Mesendoderm (in vitro differentiated cells): Measurements from ENCODE around the gene LAMB1.

Source experiments
- DNase-seq: peaks from one replicate; pipeline ENCODE4 v3.0.0; 2013
- H2AK5ac ChIP-seq: 2 replicates; pipeline ENCODE4 v1.6.1; 2013; ENCODE audit warnings: low read length, inconsistent platforms
- H2BK120ac ChIP-seq: 2 replicates; pipeline ENCODE4 v1.6.1; 2013; ENCODE audit warnings: low read depth, mild to moderate bottlenecking, low read length, moderate library complexity, mixed read lengths
- H2BK15ac ChIP-seq: replicated peaks from 2 replicates; pipeline ENCODE4 v1.6.1; 2013; ENCODE audit warnings: low read depth, mild to moderate bottlenecking, moderate library complexity
- H2BK5ac ChIP-seq: 2 replicates; pipeline ENCODE4 v1.6.1; 2013; ENCODE audit warnings: low read length, inconsistent platforms
- H3K18ac ChIP-seq: 2 replicates; pipeline ENCODE4 v1.6.1; 2013; ENCODE audit warnings: mild to moderate bottlenecking, low read length, mixed read lengths
- H3K23ac ChIP-seq: one replicate; pipeline ENCODE4 v1.6.1; 2013; ENCODE audit warnings: low read length
- H3K27ac ChIP-seq: 2 replicates; pipeline ENCODE4 v1.5.1; 2013; ENCODE audit warnings: low read depth, mild to moderate bottlenecking, inconsistent platforms, low read length, moderate library complexity
- H3K27me3 ChIP-seq: 2 replicates; pipeline ENCODE4 v1.6.1; 2013; ENCODE audit warnings: low read length, control low read depth, mild to moderate bottlenecking, inconsistent platforms; ENCODE audit not compliant: insufficient read depth, poor library complexity
- H3K36me3 ChIP-seq: 2 replicates; pipeline ENCODE4 v1.6.1; 2013; ENCODE audit warnings: low read length, inconsistent platforms; ENCODE audit not compliant: control insufficient read depth, insufficient read depth
- H3K4ac ChIP-seq: one replicate; pipeline ENCODE4 v1.6.1; 2013; ENCODE audit warnings: low read depth, mild to moderate bottlenecking, low read length, moderate library complexity
- H3K4me1 ChIP-seq: 2 replicates; pipeline ENCODE4 v1.6.1; 2013; ENCODE audit warnings: low read depth, low read length, inconsistent platforms; ENCODE audit not compliant: control insufficient read depth
- H3K4me2 ChIP-seq: 2 replicates; pipeline ENCODE4 v1.6.1; 2013; ENCODE audit warnings: low read length
- H3K4me3 ChIP-seq: 2 replicates; pipeline ENCODE4 v1.5.1; 2013; ENCODE audit warnings: mild to moderate bottlenecking, low read length
- H3K56ac ChIP-seq: one replicate; pipeline ENCODE4 v1.6.1; 2013; ENCODE audit warnings: low read length
- H3K79me1 ChIP-seq: 2 replicates; pipeline ENCODE4 v1.6.1; 2013; ENCODE audit warnings: low read length, inconsistent platforms
- H3K79me2 ChIP-seq: 2 replicates; pipeline ENCODE4 v1.6.1; 2013; ENCODE audit warnings: mild to moderate bottlenecking, low read length; ENCODE audit not compliant: control insufficient read depth, insufficient read depth
- H3K9ac ChIP-seq: 2 replicates; pipeline ENCODE4 v1.6.1; 2013; ENCODE audit warnings: low read length, inconsistent platforms
- H4K5ac ChIP-seq: one replicate; pipeline ENCODE4 v1.6.1; 2013; ENCODE audit warnings: low read length
- H4K8ac ChIP-seq: one replicate; pipeline ENCODE4 v1.6.1; 2013; ENCODE audit warnings: low read depth, mild to moderate bottlenecking, control low read depth, low read length, moderate library complexity
- WGBS: extraction: QIAGEN DNeasy Blood & Tissue Kit; methylation state at CpG from one replicate; pipeline ENCODE4 v1.1.7; 2013; ENCODE audit warnings: low lambda C conversion rate, missing lambda C conversion rate; ENCODE audit not compliant: insufficient coverage; ENCODE audit errors: extremely low coverage; 5-methylcytosine and 5-hydroxymethylcytosine counted together

The LAMB1 gene

DNA sequence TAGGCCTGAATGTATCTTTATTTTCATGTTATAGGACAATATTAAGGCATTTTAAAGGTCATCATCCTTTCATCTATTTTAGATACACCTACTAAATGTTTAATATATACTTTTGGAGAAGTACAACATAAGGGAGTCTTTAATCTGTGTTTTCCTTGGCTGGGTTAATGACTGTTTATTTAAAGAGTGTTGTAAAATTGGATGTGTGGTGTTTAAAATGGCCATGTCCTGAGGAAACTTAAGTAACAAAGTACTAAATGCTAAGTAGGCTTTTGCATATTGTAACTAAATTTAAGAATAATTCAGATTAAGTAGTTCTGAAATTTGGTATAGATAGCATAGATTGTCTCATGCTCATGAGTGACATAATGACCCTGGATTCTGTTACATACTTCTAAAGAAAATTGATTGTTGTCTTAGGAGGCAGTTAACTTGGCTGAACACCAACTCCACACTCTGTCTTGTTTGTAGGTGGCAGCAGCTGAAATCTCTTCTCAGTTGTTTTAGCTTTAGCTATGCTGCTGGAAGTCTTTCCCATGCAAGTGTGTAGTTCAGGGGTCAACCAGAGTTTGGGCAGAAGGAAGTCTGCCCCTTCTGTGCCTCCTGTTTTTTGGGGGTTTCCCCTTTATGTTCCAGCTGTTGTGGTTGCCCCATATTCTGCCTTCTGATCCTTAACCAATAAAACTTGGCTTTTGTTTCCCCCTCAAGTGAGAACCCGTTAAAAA lies 82.8 kb downstream of the LAMB1 start:
- no peak overlapping the region for H2BK120ac ChIP-seq
- peaks cover 1% of the 10 kb centered on the region for H3K36me3 ChIP-seq
- no peaks in the 10 kb centered on the region for H3K79me1 ChIP-seq
- no peak overlapping the region for H3K4me2 ChIP-seq
- no peak for DNase-seq
- H3K4me3 ChIP-seq, result no peak overlapping the region
- no peak overlapping the region for H3K4ac ChIP-seq
- H3K27ac ChIP-seq, result no peak overlapping the region
- no peaks in the 10 kb centered on the region for H3K27me3 ChIP-seq
- no peak overlapping the region for H2BK5ac ChIP-seq
- H3K56ac ChIP-seq, result no peak overlapping the region
- no peak overlapping the region for H3K18ac ChIP-seq
- no peak overlapping the region for H3K23ac ChIP-seq
- H3K79me2 ChIP-seq, result no peaks in the 10 kb centered on the region
- no peak overlapping the region for H4K8ac ChIP-seq
- WGBS, result no CpG with 5 or more reads among the region's 1 CpG
- H2AK5ac ChIP-seq, result no peak overlapping the region
- no peak overlapping the region for H2BK15ac ChIP-seq
- no peaks in the 10 kb centered on the region for H3K4me1 ChIP-seq
- H4K5ac ChIP-seq, result no peak overlapping the region
- H3K9ac ChIP-seq, result no peak overlapping the region

DNA sequence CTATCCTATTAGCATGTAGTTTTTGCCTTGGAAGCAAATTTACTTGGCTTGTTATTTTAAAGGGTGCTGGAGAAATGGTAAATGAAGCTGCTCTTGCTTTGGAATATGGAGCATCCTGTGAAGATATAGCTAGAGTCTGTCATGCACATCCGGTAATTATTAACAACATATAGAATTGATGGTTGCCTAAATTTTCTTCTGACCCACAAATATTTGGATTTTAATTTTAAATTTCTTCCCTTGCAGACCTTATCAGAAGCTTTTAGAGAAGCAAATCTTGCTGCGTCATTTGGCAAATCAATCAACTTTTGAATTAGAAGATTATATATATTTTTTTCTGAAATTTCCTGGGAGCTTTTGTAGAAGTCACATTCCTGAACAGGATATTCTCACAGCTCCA lies 84.0 kb downstream of the LAMB1 start:
- Histone ChIP-seq H2AK5ac (no peak overlapping the region), H4K8ac (no peak overlapping the region), H3K4me3 (no peak overlapping the region), H3K23ac (no peak overlapping the region), H3K36me3 (no peaks in the 10 kb centered on the region), H4K5ac (no peak overlapping the region), H2BK15ac (no peak overlapping the region), H3K9ac (no peak overlapping the region), H3K4ac (no peak overlapping the region), H3K27ac (no peak overlapping the region), H3K18ac (no peak overlapping the region), H3K4me1 (no peaks in the 10 kb centered on the region), H3K27me3 (no peaks in the 10 kb centered on the region), H3K79me1 (no peaks in the 10 kb centered on the region), H3K79me2 (no peaks in the 10 kb centered on the region), H2BK5ac (no peak overlapping the region), H2BK120ac (no peak overlapping the region), H3K4me2 (no peak overlapping the region), H3K56ac (no peak overlapping the region)
- WGBS, result no CpG with 5 or more reads among the region's 2 CpGs
- no peak for DNase-seq

DNA sequence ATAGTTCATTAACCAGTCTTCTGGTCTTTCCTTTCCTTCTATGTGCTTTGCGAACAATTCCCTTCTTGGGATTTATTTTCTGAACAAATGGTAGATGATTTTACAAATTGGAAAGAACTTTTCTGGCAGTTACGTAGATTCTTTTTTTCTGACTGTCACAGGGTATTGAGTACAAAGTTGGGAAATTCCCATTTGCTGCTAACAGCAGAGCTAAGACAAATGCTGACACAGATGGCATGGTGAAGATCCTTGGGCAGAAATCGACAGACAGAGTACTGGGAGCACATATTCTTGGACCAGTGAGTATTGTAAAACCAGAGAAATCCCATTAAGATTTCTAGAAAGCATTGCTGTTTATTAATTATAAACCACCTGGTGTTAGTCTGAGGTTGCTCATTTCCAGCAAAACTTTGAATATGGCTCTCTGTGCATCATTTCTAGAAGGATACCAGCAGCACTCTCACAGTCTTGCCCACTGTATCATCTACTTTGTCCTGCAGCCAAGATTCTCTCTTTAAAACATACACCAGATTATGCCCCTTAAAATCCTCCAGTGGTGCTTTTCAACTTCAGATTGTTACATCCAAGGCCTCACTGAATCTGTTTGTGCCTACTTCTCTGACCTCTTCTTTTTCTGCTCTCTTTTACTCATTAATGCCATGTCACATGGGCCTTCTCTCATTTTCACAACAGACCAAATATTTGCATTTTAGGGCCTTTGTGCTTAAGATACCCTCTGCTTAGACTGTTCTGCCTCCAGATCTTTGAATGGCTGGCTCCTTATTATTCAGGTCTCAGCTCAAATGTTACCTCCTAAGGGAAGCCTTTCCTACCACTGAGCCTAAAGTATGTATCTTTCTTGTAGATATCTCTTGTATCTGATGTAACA lies 85.0 kb downstream of the LAMB1 start:
- no CpG with 5 or more reads among the region's 3 CpGs for WGBS
- Histone ChIP-seq H4K5ac (no peak overlapping the region), H2AK5ac (no peak overlapping the region), H3K9ac (no peak overlapping the region), H2BK5ac (no peak overlapping the region), H3K4me2 (no peak overlapping the region), H3K4me1 (no peaks in the 10 kb centered on the region), H4K8ac (no peak overlapping the region), H3K56ac (no peak overlapping the region), H3K4me3 (no peak overlapping the region), H3K4ac (no peak overlapping the region), H3K27ac (no peak overlapping the region), H3K18ac (no peak overlapping the region), H3K23ac (no peak overlapping the region), H3K36me3 (no peaks in the 10 kb centered on the region), H3K27me3 (no peaks in the 10 kb centered on the region), H2BK15ac (no peak overlapping the region), H2BK120ac (no peak overlapping the region), H3K79me2 (no peaks in the 10 kb centered on the region), H3K79me1 (no peaks in the 10 kb centered on the region)
- no peak for DNase-seq

DNA sequence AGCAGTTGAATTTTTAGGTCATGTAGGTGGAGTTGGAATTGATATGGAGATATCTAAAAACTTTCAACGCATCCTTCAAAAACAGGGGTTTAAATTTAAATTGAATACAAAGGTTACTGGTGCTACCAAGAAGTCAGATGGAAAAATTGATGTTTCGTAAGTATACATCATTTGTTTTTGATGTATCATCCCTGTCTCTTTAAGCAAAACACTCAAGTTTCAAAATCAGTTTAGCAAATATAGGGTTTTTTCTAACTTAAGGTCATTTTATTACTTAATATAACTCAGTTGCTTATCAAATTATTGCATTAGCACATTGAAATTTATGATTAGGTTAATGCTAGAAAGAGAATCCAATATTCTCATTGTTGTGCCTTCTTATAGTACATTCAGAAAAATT lies 87.4 kb downstream of the LAMB1 start:
- no CpG with 5 or more reads among the region's 2 CpGs for WGBS
- Histone ChIP-seq H3K27ac (no peak overlapping the region), H3K79me1 (peaks cover 1% of the 10 kb centered on the region)

DNA sequence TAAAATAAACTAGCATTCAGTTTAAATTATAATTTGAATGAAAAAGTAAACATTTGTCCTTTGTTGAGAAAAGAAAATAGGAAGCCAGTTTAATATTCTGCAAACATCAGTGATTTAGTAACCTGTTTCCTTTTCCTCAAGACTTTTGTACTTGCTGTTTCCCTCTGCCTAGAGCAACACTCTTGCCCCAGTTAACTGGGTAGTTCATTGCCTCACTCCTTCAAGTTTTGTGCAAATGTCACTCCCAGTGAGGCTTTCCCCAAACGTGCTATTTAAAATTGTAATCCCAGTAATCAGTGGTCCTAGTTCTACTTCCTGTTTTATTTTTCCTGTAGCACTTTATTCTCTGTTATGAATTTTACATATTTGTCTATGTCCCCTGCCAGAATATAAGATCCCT lies 88.1 kb downstream of the LAMB1 start:
- no peak overlapping the region for H3K4ac ChIP-seq
- WGBS, result no CpG with 5 or more reads among the region's 1 CpG
- H3K9ac ChIP-seq, result no peak overlapping the region
- no peak for DNase-seq
- no peaks in the 10 kb centered on the region for H3K4me1 ChIP-seq
- peaks cover 1% of the 10 kb centered on the region for H3K79me1 ChIP-seq
- H3K18ac ChIP-seq, result no peak overlapping the region
- no peaks in the 10 kb centered on the region for H3K27me3 ChIP-seq
- H2BK120ac ChIP-seq, result no peak overlapping the region
- H4K8ac ChIP-seq, result no peak overlapping the region
- no peak overlapping the region for H3K27ac ChIP-seq
- H2BK15ac ChIP-seq, result no peak overlapping the region
- no peak overlapping the region for H3K4me2 ChIP-seq
- H4K5ac ChIP-seq, result no peak overlapping the region
- no peaks in the 10 kb centered on the region for H3K79me2 ChIP-seq
- no peak overlapping the region for H3K23ac ChIP-seq
- no peaks in the 10 kb centered on the region for H3K36me3 ChIP-seq
- H3K56ac ChIP-seq, result no peak overlapping the region
- H2BK5ac ChIP-seq, result no peak overlapping the region
- H2AK5ac ChIP-seq, result no peak overlapping the region
- no peak overlapping the region for H3K4me3 ChIP-seq

More for the DNA sequence above, 87.4 kb downstream of the LAMB1 start:
- Histone ChIP-seq H3K27me3 (no peaks in the 10 kb centered on the region), H3K4ac (no peak overlapping the region), H3K4me3 (no peak overlapping the region), H2BK15ac (no peak overlapping the region), H2AK5ac (no peak overlapping the region), H3K9ac (no peak overlapping the region), H2BK5ac (no peak overlapping the region), H3K4me1 (no peaks in the 10 kb centered on the region), H3K23ac (no peak overlapping the region), H4K5ac (no peak overlapping the region), H3K4me2 (no peak overlapping the region), H3K79me2 (no peaks in the 10 kb centered on the region), H3K36me3 (no peaks in the 10 kb centered on the region), H3K56ac (no peak overlapping the region), H2BK120ac (no peak overlapping the region), H3K18ac (no peak overlapping the region), H4K8ac (no peak overlapping the region)
- no peak for DNase-seq
